Measurements from ENCODE around the gene GNA15.
"Not testable (repeated sequence)": the region's sequence is repeated elsewhere in the genome, so short reads cannot be mapped to it uniquely, and the experiment has no call there.

The GNA15 gene

GRCh38 chr19:3149089-3149488 lies 13.3 kb downstream of the GNA15 start:
- no peak for DNase-seq (ENCODE audit: low read depth in 2 of 2, low spot score in 1 of 2)

GRCh38 chr19:3149526-3150505 lies 14.0 kb downstream of the GNA15 start:
- no peak for DNase-seq (ENCODE audit: low read depth in 2 of 2, low spot score in 1 of 2)

- no peak for DNase-seq (ENCODE audit: low read depth in 2 of 2, low spot score in 1 of 2)
These were observed 15.0 kb downstream of the GNA15 start for GRCh38 chr19:3150739-3151329.

GRCh38 chr19:3151563-3152418 lies 16.0 kb downstream of the GNA15 start:
- DNase-seq (ENCODE audit: low read depth in 2 of 2, low spot score in 1 of 2): no peak

DNA sequence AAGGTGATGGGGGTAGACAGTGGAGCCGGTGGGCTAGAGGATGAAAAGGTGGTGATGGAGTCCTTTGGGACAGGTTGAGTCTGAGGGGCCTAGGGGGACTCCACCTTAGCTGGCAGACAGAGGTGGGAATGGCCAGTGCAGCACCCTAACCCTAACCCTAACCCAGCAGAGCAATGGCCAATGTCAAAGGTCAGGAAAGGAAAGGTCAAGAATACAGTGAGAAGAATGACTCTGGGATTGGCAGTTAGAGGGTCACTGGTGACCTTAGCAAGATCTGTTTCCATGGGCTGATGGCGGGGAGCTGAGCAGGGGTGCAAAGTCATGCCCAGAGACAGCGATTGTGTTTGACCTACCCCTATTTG lies 16.6 kb downstream of the GNA15 start:
- DNase-seq (ENCODE audit: low read depth in 2 of 2, low spot score in 1 of 2): no peak

DNA sequence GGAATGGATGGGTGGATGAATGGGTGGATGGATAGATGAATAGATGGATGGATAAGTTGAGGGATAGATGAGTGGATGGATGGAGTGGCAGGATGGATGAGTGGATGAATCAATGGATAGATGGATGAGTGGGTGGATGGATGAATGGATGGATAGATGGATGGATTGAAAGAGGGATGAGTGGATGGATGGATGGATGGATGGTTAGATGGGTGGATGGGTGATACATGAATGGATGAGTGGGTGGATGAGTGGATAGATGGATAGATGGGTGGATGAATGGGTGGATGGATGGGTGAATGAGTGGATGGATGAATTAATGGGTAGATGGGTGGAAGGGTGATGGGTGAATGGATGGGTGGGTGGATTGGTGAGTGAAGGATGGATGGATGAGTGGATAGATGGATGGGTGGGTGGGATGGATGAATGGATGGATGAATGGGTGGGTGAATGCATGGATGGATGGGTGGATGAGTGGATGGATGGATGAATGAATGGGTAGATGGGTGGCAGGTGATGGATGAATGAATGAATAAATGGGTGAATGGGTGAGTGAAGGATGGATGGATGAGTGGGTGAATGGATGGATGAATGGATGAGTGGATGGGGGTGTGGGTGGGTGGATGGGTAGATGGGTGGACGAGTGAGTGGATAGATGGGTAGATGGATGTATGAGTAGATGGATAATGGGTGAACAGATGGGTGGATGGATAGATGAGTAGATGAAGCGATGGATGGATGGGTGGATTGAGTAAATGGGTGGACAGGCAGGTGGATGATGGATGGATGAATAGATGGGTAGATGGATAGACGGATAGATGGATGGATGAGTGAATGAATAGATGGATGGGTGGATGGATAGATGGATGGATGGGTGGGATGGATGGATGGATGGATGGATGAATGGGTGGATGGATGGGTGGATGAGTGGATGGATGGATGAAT lies 17.7 kb downstream of the GNA15 start:
- DNase-seq (ENCODE audit: low read depth in 2 of 2, low spot score in 1 of 2): no peak

DNA sequence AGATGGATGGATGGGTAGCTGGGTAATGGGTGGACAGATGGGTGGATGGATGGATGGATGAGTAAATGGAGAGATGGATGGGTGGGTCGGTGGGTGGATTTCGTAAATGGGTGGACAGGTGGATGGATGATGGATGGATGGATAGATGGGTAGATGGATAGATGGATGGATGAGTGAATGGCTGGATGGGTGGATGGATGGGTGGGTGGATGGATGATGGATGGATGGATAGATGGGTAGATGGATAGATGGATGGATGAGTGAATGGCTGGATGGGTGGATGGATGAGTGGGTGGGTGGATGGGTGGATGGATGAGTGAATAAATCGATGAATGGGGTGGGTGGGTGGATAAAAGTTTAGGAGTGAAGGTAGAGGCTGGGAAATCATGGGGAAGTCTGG lies 18.6 kb downstream of the GNA15 start:
- DNase-seq (ENCODE audit: low read depth in 2 of 2, low spot score in 1 of 2): not testable (repeated sequence)

DNA sequence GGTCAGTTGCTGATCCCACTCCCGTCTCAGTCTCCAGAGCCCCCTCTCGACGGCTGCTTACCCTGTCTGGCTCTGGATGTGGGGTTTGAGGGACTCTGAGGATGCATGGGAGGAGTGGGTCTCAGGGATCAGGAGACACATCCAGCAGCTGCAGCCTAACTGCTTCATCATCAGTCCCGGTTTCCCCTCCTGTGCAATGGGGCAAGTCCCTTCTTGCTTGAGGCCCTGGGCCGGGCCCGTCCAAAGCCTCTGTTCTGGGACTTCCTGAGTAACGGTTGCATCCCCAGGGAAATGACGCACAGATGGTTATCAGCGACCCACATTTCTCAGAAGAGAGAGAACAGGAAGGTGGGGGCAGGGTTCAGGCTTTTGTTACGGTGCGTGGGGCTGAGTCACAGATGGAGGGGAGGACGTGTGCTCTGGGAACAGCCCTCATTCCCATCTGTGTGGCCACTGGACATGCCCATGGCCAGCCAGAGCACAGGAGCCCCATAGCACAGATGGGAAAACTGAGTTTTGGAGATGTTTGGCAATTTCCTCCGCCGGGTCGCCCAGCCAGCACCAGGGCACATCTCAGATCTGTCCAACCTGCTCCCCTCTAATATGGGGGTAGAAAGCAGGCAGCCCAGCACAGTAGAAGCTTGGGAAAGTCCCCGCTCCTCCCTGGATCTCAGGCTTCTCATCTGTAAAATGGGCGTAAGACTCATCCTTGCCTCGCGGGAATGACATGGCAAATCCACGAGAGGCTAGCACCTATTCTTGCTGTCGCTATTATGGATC lies 19.3 kb downstream of the GNA15 start:
- DNase-seq (ENCODE audit: low read depth in 2 of 2, low spot score in 1 of 2): peak in 1 of 2 donors; percentile 65

GRCh38 chr19:3157096-3157845 lies 21.4 kb downstream of the GNA15 start:
- DNase-seq (ENCODE audit: low read depth in 2 of 2, low spot score in 1 of 2): no peak

DNA sequence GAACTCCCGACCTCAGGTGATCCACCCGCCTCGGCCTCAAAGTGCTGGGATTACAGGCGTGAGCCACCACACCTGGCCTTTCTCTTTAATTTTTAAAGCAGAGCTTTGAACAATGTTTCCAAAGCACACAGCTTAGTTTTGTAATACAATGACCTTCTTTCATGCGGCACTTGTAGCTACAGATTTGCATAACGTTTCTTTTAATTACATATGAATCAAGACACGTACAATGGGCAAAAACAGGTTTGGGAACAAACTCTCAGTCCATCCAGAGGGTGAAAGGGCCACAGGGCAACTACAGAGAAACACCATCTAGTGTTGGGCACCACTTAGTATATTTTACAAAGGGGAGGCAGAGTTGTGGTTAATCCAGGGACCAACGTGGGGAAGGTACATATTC lies 23.7 kb downstream of the GNA15 start:
- DNase-seq (ENCODE audit: low read depth in 2 of 2, low spot score in 1 of 2): no peak

DNA sequence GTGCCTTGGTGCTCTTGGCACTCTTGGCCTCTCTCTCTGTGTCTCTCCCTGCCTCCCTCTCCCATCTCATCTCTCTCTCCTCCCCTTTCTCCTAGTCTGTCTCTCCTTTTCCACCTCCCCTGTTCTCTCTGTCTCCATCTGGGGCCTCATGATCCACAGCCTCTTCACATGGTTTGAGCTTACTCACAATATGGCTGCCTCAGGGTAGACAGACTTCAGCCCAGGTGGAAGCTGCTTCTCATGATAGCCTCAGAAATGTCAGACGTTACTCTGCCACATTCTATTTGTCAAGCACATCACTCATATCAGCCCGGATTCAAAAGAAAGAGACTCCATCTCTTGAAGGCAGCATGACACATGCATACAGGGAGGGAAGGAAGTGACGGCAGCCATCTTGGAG lies 24.4 kb downstream of the GNA15 start:
- DNase-seq (ENCODE audit: low read depth in 2 of 2, low spot score in 1 of 2): no peak

GRCh38 chr19:3161453-3161852 lies 25.6 kb downstream of the GNA15 start:
- no peak for DNase-seq (ENCODE audit: low read depth in 2 of 2, low spot score in 1 of 2)

DNA sequence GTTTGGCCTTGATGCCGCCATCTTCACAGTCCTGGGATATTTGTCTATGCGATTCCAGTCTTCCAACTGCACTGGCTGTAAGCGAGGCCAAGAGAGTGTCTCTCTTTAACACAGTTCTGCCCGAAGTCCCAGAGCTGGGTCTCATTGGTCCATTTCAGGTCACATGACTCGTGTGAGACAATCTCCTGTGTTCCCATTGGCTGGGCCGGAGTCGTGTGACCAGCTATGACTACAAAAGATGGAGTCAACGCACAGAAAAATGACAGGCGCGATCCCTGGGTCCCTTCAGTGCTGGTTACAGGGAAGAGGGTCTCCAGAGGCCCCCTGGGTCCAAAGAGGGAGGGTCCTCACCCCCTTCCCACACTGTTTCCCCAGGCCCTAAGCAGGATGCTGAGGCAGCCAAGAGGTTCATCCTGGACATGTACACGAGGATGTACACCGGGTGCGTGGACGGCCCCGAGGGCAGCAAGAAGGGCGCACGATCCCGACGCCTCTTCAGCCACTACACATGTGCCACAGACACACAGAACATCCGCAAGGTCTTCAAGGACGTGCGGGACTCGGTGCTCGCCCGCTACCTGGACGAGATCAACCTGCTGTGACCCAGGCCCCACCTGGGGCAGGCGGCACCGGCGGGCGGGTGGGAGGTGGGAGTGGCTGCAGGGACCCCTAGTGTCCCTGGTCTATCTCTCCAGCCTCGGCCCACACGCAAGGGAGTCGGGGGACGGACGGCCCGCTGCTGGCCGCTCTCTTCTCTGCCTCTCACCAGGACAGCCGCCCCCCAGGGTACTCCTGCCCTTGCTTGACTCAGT lies 26.8 kb downstream of the GNA15 start:
- no peak for DNase-seq (ENCODE audit: low read depth in 2 of 2, low spot score in 1 of 2)

GRCh38 chr19:3163230-3163886 lies 27.5 kb downstream of the GNA15 start:
- peak; percentile 49 to 60 for DNase-seq (ENCODE audit: low read depth in 2 of 2, low spot score in 1 of 2)

DNA sequence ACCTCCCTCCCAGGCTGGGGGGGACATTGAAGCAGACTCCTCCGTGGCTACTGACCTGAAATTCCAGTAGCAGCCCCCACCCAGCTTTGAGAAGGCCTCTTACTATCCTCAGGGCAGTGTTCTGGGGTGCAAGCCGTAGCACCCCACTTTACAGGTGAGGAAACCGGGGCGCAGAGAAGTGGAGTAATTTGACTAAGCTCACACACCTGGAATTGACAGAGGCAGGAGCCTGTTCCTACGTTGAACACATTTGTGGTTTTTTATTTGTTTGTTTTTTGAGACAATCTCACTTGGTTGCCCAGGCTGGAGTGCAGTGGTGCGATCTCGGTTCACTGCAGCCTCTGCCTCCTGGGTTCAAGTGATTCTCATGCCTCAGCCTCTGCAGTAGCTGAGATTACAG lies 28.1 kb downstream of the GNA15 start:
- DNase-seq (ENCODE audit: low read depth in 2 of 2, low spot score in 1 of 2): no peak

- DNase-seq (ENCODE audit: low read depth in 2 of 2, low spot score in 1 of 2): no peak
These were observed 31.9 kb downstream of the GNA15 start for GRCh38 chr19:3167533-3168272.
